GM12801 (cell line): ENCODE results near the gene TSPY8.
"Not testable (repeated sequence)": the region's sequence is repeated elsewhere in the genome, so short reads cannot be mapped to it uniquely, and the experiment has no call there.

Experiments
- CTCF ChIP-seq: IDR thresholded peaks from one replicate; pipeline ENCODE4 v1.5.1; 2011; ENCODE audit warnings: control low read depth; ENCODE audit not compliant: insufficient read length; ENCODE audit errors: extremely low read depth

TSPY8 gene

GRCh38 chrY:9357497-9357896 lies at the start of gene TSPY8:
Gene TSPY8, plus strand, starts transcription at chrY:9357797. Its CDS starts 46 bp downstream, at chrY:9357843.
- TF ChIP-seq CTCF: not testable (repeated sequence)

GRCh38 chrY:9320996-9321395 lies 36.6 kb upstream of the TSPY8 start:
- TF ChIP-seq CTCF: no peak

- TF ChIP-seq CTCF: not testable (repeated sequence)
Observed at GRCh38 chrY:9337164-9337563, 20.4 kb upstream of the TSPY8 start, which contains the start of gene TSPY4. Gene TSPY4, plus strand, starts transcription at chrY:9337464. Its CDS starts 46 bp downstream, at chrY:9337510.

GRCh38 chrY:9398121-9398520 lies 40.5 kb downstream of the TSPY8 start, which contains the start of gene TSPY3:
Gene TSPY3, plus strand, starts transcription at chrY:9398421. Its CDS starts 46 bp downstream, at chrY:9398467.
- not testable (repeated sequence) for TF ChIP-seq CTCF
